HepG2 (cell line): ENCODE data around the gene FAM219A.

Source experiments
- CBX2 ChIP-seq, 2 experiments: fragments of 200-600 bp in 1 of 2; sonication (generic); formaldehyde crosslinking in 1 of 2; IDR thresholded peaks; 2 replicates each; pipeline versions ENCODE4 v1.7.0 to v1.8.1; 2018 to 2022; ENCODE audit warnings: low read depth in 2 of 2, low read length in 1 of 2, mild to moderate bottlenecking in 1 of 2, missing genetic modification reagents in 1 of 2
- ZNF17 ChIP-seq: sonication (generic); formaldehyde crosslinking; IDR thresholded peaks from 2 replicates; pipeline ENCODE4 v1.5.0; 2020; ENCODE audit warnings: mild to moderate bottlenecking, missing genetic modification reagents

DNA sequence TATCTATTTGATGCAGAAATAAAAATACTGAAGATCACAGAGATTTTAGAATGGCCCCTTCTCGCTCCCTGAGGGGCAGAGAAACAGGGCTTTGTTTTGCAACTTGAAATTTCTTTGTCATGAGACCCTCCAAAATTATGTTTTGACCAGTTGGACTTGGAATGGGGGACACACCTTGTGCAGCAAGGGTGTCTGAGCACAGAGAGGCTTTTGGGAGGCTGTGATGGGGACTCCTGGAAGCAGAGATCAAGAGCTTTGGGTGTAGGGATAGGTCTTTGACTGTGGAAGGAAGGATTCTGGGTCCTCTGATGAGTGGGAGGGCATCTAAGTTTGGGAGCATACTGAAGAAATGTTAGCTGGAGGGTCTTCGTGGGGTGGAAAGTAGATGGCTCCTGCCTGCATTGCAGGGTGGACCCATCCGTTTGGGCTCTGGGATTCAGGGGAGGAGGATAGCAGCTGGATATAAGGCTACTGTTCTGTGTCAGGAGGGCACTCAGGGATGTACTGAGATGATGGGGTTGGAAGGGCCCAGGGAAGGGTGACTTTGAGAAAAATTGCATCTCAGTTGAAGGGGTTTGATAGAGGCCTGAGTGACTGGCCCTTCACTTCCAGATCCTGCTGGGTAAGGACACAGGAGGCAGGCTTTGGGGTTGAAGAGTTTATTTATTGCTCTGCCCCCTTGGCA lies 79.9 kb downstream of the FAM219A start:
- no peak for TF ChIP-seq ZNF17 (CRISPR knock-in tag)
- no peak for TF ChIP-seq CBX2 (IDR thresholded peaks at IDR 0.05; ENCODE audit: low read depth, low read length)
- no peak for TF ChIP-seq CBX2 (CRISPR knock-in tag; IDR thresholded peaks at IDR 0.05; ENCODE audit: low read depth)
